ENCODE measurements around the gene CPT1C.

Gene CPT1C

GRCh38 chr19:49688531-49689132 lies 2.3 kb upstream of the CPT1C start:
- no peak overlapping the region for H3K4me2 ChIP-seq (ENCODE audit: low read length)

GRCh38 chr19:49689133-49690078 lies 1.5 kb upstream of the CPT1C start, which contains the start of gene ADM5:
TSS of gene ADM5 (plus strand) at chr19:49689594. CDS start at chr19:49689838, 244 bp downstream.
- H3F3A ChIP-seq (ENCODE audit: control insufficient read depth, insufficient read depth) = no peaks in the 10 kb centered on the region; the same call in 1 of the 2 replicates

More at GRCh38 chr19:49688531-49689132, 2.3 kb upstream of the CPT1C start:
- Histone ChIP-seq H3F3A (ENCODE audit: control insufficient read depth, insufficient read depth) (peaks cover 2% of the 10 kb centered on the region; the same call in 1 of the 2 replicates), H3K27me3 (ENCODE audit: control insufficient read depth, low read length) (no peaks in the 10 kb centered on the region), H3K4me1 (ENCODE audit: control insufficient read depth, low read length) (peaks cover 9% of the 10 kb centered on the region), H3K36me3 (ENCODE audit: control insufficient read depth, low read length) (peaks cover 68% of the 10 kb centered on the region), H3K79me2 (ENCODE audit: control insufficient read depth, low read length) (peaks cover 7% of the 10 kb centered on the region; the same call in 1 of the 2 replicates), H3K27ac (ENCODE audit: low read depth, low read length) (no peak overlapping the region), H4K20me1 (ENCODE audit: control insufficient read depth, insufficient read depth, low read depth, low read length) (peaks cover 6% of the 10 kb centered on the region; the same call in 1 of the 2 replicates), H3K9me2 (replicated peaks; ENCODE audit: control insufficient read depth, low read length) (no peaks in the 10 kb centered on the region), H3K4me3 (ENCODE audit: low read length) (no peak overlapping the region), H3K9me3 (ENCODE audit: control insufficient read depth, insufficient read depth, low read length) (no peaks in the 10 kb centered on the region)
- no peak for TF ChIP-seq EZH2phosphoT487 (IDR thresholded peaks at IDR 0.05; ENCODE audit: borderline replicate concordance, low read length)
- TF ChIP-seq CTCF (IDR thresholded peaks at IDR 0.05; ENCODE audit: low read depth, low read length, poor library complexity, severe bottlenecking) = no peak

GRCh38 chr19:49690079-49690655 lies 749 bp upstream of the CPT1C start:
- H3K9me2 ChIP-seq (replicated peaks; ENCODE audit: control insufficient read depth, low read length) = no peaks in the 10 kb centered on the region
- no peak overlapping the region for H3K4me2 ChIP-seq (ENCODE audit: low read length)
- no peaks in the 10 kb centered on the region for H3K27me3 ChIP-seq (ENCODE audit: control insufficient read depth, low read length)
- no peaks in the 10 kb centered on the region for H3K9me3 ChIP-seq (ENCODE audit: control insufficient read depth, insufficient read depth, low read length)
- peaks cover 53% of the 10 kb centered on the region for H3K36me3 ChIP-seq (ENCODE audit: control insufficient read depth, low read length)
- peaks cover 3% of the 10 kb centered on the region; the same call in 1 of the 2 replicates for H4K20me1 ChIP-seq (ENCODE audit: control insufficient read depth, insufficient read depth, low read depth, low read length)
- peaks cover 9% of the 10 kb centered on the region for H3K4me1 ChIP-seq (ENCODE audit: control insufficient read depth, low read length)
- H3K4me3 ChIP-seq (ENCODE audit: low read length) = no peak overlapping the region
- H3K79me2 ChIP-seq (ENCODE audit: control insufficient read depth, low read length) = no peaks in the 10 kb centered on the region
- no peaks in the 10 kb centered on the region; the same call in 1 of the 2 replicates for H3F3A ChIP-seq (ENCODE audit: control insufficient read depth, insufficient read depth)
- H3K27ac ChIP-seq (ENCODE audit: low read depth, low read length) = no peak overlapping the region
- TF ChIP-seq CTCF (IDR thresholded peaks at IDR 0.05; ENCODE audit: low read depth, low read length, poor library complexity, severe bottlenecking) = no peak
- TF ChIP-seq EZH2phosphoT487 (IDR thresholded peaks at IDR 0.05; ENCODE audit: borderline replicate concordance, low read length) = no peak

More at GRCh38 chr19:49689133-49690078, 1.5 kb upstream of the CPT1C start, which contains the start of gene ADM5:
- H3K9me3 ChIP-seq (ENCODE audit: control insufficient read depth, insufficient read depth, low read length) = no peaks in the 10 kb centered on the region
- no peak within 1 kb of the TSS for H3K4me2 ChIP-seq (ENCODE audit: low read length)
- no peaks in the 10 kb centered on the region for H3K27me3 ChIP-seq (ENCODE audit: control insufficient read depth, low read length)
- no peaks in the 10 kb centered on the region for H3K9me2 ChIP-seq (replicated peaks; ENCODE audit: control insufficient read depth, low read length)
- no peak for TF ChIP-seq EZH2phosphoT487 (IDR thresholded peaks at IDR 0.05; ENCODE audit: borderline replicate concordance, low read length)
- TF ChIP-seq CTCF (IDR thresholded peaks at IDR 0.05; ENCODE audit: low read depth, low read length, poor library complexity, severe bottlenecking) = peak; percentile 55
- peaks cover 4% of the 10 kb centered on the region; the same call in 1 of the 2 replicates for H3K79me2 ChIP-seq (ENCODE audit: control insufficient read depth, low read length)
- H4K20me1 ChIP-seq (ENCODE audit: control insufficient read depth, insufficient read depth, low read depth, low read length) = peaks cover 6% of the 10 kb centered on the region; the same call in 1 of the 2 replicates
- H3K27ac ChIP-seq (ENCODE audit: low read depth, low read length) = no peak within 1 kb of the TSS
- H3K4me1 ChIP-seq (ENCODE audit: control insufficient read depth, low read length) = peaks cover 9% of the 10 kb centered on the region
- no peak within 1 kb of the TSS for H3K4me3 ChIP-seq (ENCODE audit: low read length)
- peaks cover 61% of the 10 kb centered on the region for H3K36me3 ChIP-seq (ENCODE audit: control insufficient read depth, low read length)
